ENCODE measurements around the gene HIVEP3.

DNA sequence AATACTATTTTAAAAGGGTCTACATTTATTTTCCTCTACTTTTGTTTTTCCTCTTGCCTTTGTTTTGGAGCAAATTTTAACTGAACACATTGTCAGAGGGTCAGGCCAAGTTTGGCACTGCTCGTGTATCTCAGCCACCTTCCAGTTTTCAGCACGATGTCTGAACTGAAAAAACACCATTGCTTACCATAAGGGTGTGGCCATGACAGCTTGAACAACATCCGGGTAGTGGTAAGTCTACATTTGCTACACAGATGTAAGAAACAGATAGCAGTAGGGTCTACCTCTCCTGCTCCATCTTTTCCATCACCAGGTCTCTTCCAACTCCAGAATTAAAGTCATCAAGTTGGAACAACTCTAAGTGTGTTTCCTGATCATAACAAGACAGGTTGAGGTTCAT, 4.2 kb downstream of the HIVEP3 start:
- TF ChIP-seq ZNF138 (CRISPR knock-in tag; IDR thresholded peaks at IDR 0.05; ENCODE audit: low read depth) (no peak), ZNF143 (CRISPR knock-in tag; IDR thresholded peaks at IDR 0.05) (no peak), CTCF (CRISPR knock-in tag; IDR thresholded peaks at IDR 0.05) (no peak), NFIC (IDR thresholded peaks at IDR 0.05; ENCODE audit: low read length) (no peak), PTBP1 (IDR thresholded peaks at IDR 0.05; ENCODE audit: low read depth, low read length, poor library complexity, severe bottlenecking) (no peak), ISX (CRISPR knock-in tag; conservative IDR thresholded peaks at IDR 0.05) (no peak), CCAR2 (optimal IDR thresholded peaks at IDR 0.05; ENCODE audit: low read depth, low read length) (no peak), MXI1 (IDR thresholded peaks at IDR 0.05; ENCODE audit: borderline replicate concordance, low read depth, low read length) (no peak), ERF (CRISPR knock-in tag; IDR thresholded peaks at IDR 0.05) (no peak)

Measured in HepG2 (cell line).